Ishikawa (cell line): ENCODE data around the gene CASK.

ENCODE experiments used
- EGR1 ChIP-seq: IDR thresholded peaks from 2 replicates; pipeline ENCODE4 v1.6.1; 2012
- EP300 ChIP-seq: IDR thresholded peaks from 2 replicates; pipeline ENCODE4 v1.6.1; 2012; ENCODE audit warnings: borderline replicate concordance
- MAX ChIP-seq: IDR thresholded peaks from 2 replicates; pipeline ENCODE4 v1.6.1; 2012
- RAD21 ChIP-seq: IDR thresholded peaks from 2 replicates; pipeline ENCODE4 v1.6.1; 2012; ENCODE audit warnings: low read depth
- TAF1 ChIP-seq: IDR thresholded peaks from 2 replicates; pipeline ENCODE4 v1.6.1; 2012; ENCODE audit warnings: low read depth, mild to moderate bottlenecking
- TF ChIP-seq, protein P1 (sequence below): IDR thresholded peaks from 2 replicates; pipeline ENCODE4 v1.6.1; 2012; ENCODE audit warnings: low read depth, mild to moderate bottlenecking

DNA sequence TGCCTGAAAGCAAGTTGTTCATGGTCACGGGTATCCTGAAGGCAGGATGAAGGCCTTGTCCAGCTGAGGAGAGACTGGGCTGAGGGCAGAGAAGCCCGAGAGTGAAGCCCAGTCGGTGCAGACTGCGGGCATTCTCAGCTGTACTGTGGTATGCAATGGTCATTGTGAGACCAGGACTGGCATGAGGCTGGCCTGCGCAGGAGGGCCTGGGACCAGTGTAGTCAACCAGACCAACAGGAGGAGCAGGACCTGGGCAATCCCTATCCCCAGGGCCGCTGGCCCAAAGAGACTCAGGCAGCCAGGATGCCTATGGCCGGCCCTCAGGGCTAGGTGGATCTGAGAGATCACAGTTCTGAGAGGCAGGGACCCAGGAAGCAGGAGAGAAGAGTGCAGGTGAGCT, 394.6 kb downstream of the CASK start:
- TF ChIP-seq, protein P1, sequence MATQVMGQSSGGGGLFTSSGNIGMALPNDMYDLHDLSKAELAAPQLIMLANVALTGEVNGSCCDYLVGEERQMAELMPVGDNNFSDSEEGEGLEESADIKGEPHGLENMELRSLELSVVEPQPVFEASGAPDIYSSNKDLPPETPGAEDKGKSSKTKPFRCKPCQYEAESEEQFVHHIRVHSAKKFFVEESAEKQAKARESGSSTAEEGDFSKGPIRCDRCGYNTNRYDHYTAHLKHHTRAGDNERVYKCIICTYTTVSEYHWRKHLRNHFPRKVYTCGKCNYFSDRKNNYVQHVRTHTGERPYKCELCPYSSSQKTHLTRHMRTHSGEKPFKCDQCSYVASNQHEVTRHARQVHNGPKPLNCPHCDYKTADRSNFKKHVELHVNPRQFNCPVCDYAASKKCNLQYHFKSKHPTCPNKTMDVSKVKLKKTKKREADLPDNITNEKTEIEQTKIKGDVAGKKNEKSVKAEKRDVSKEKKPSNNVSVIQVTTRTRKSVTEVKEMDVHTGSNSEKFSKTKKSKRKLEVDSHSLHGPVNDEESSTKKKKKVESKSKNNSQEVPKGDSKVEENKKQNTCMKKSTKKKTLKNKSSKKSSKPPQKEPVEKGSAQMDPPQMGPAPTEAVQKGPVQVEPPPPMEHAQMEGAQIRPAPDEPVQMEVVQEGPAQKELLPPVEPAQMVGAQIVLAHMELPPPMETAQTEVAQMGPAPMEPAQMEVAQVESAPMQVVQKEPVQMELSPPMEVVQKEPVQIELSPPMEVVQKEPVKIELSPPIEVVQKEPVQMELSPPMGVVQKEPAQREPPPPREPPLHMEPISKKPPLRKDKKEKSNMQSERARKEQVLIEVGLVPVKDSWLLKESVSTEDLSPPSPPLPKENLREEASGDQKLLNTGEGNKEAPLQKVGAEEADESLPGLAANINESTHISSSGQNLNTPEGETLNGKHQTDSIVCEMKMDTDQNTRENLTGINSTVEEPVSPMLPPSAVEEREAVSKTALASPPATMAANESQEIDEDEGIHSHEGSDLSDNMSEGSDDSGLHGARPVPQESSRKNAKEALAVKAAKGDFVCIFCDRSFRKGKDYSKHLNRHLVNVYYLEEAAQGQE = no peak
- TF ChIP-seq RAD21 (no peak), TAF1 (no peak), EP300 (no peak), MAX (no peak), EGR1 (no peak)
